Measurements from ENCODE around the gene TAX1BP3.

Gene TAX1BP3

GRCh38 chr17:3688027-3688553, 19.7 kb upstream of the TAX1BP3 start:
- DNase-seq, result no peak

DNA sequence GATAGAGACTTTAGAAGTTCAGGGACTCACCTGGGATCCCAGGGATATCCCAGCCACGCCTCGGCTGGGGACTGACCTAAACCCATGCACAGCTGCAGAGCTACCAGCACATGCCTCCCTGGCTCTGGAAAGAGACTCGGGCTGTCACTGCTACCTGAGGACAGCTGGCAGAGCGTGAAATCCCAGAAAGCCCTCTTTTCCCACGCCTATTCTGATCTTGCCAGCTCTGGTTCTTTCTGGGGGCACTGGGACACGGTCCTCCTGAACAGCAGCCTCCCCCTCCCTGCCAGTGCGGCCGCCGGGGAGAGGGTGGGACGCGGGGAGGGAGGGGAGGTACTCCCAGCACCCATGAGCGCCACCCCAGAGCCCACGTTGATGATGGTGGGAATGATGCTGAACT, 16.8 kb upstream of the TAX1BP3 start:
- DNase-seq, result no peak

GRCh38 chr17:3683054-3683511, 14.7 kb upstream of the TAX1BP3 start:
- DNase-seq, result no peak

DNA sequence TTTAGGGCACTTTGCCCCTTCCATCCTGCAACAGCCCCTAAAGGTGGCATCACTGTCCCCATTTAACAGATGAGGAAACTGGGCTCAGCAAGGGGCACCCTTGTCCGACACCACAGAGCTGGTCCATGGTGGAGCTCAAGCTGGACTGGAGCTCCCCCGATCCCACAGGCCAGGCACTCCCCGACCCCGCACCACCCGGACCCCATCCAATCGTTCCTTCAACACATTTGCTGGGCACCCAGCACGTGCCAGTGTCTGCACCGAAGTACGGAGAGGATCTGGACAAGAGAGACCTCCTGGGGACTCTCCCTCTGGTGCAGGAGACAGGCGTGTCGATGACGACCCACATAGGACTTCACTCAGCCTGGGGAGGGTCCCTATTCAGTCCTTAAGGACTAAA, 13.7 kb upstream of the TAX1BP3 start:
- no peak for DNase-seq

- no peak for DNase-seq
Observed at GRCh38 chr17:3681565-3681964, 13.2 kb upstream of the TAX1BP3 start.

GRCh38 chr17:3681057-3681456, 12.7 kb upstream of the TAX1BP3 start:
- no peak for DNase-seq

- DNase-seq, result no peak
Observed at GRCh38 chr17:3679531-3680126, 11.3 kb upstream of the TAX1BP3 start.

DNA sequence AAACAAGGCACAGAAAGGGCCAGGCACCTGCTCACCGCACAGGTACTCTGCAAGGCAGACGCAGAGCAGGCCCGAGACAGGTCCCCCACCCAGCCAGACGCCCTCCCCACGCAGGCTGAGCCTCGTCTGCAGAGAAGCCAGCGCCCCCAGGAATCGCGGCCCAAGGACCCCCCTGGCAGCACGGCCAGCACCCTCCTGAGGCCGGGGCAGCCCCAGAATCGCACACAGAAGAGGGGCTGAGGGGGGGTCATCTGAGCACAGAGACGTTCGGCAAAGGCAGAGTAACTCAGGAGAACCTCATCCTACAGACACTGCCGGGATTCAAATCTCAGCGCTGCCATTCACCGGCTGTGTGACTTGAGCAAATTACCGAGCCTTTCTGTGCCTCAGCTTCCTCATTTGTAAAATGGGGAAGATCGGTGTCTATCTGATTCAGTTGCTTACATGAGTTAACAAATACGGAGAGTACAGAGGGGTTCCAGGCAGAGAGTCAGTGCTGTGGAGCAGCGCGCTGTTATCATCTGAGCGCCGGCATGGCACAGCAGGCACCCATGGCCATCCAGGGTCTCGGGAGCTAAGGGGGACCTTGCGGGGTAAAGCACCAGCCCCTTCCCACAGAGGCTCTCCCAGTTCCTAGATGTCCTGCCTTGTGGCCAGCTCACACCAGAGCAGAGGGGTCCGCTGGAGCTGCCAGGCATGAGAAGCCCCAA, 10.6 kb upstream of the TAX1BP3 start:
- DNase-seq, result no peak

- DNase-seq, result no peak
Observed at GRCh38 chr17:3678095-3678820, 9.9 kb upstream of the TAX1BP3 start.

GRCh38 chr17:3675886-3676285, 7.5 kb upstream of the TAX1BP3 start:
- no peak for DNase-seq

DNA sequence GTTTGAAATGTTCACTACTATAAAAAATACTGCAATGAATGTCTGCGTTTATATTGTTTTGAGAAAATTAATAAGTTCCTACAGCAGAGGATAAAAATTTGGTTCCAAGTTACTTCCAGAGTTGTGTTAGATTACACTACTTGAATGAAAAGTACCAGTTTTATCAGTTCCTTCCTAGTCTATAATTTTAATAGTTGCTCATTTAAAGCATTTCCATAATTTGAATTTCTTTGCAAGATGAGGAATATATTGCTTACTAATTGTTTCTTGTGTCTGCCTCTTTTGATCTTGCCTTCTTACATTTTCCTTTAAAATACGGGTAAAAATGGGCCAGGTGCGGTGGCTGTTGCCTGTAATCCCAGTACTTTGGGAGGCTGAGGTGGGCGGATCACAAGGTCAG, 4.2 kb upstream of the TAX1BP3 start:
- DNase-seq, result no peak

DNA sequence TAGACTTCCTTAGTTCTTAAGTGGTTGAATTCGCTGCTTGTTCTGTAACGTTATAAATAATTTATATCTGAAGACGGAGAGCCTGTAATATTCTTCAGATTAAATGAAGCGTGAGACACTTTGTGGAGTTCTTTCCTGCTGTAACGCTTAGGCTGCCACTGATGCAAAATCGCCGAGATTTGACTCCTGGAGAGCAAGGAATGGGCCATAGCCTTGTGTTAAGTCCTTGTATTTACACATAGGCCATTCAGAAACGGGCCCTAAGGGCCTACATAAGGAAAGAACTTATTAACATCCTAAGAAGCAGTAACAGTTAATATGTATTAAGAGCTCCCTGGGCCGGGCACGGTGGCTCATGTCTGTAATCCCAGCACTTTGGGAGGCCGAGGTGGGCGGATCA, 1.2 kb upstream of the TAX1BP3 start:
- DNase-seq, result no peak

DNA sequence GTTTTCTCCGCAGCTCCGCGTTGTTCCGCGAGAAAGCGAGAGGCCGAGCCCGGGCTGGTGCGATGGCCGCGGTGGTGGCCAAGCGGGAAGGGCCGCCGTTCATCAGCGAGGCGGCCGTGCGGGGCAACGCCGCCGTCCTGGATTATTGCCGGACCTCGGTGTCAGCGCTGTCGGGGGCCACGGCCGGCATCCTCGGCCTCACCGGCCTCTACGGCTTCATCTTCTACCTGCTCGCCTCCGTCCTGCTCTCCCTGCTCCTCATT, 638 bp upstream of the TAX1BP3 start:
- no peak for DNase-seq

DNA sequence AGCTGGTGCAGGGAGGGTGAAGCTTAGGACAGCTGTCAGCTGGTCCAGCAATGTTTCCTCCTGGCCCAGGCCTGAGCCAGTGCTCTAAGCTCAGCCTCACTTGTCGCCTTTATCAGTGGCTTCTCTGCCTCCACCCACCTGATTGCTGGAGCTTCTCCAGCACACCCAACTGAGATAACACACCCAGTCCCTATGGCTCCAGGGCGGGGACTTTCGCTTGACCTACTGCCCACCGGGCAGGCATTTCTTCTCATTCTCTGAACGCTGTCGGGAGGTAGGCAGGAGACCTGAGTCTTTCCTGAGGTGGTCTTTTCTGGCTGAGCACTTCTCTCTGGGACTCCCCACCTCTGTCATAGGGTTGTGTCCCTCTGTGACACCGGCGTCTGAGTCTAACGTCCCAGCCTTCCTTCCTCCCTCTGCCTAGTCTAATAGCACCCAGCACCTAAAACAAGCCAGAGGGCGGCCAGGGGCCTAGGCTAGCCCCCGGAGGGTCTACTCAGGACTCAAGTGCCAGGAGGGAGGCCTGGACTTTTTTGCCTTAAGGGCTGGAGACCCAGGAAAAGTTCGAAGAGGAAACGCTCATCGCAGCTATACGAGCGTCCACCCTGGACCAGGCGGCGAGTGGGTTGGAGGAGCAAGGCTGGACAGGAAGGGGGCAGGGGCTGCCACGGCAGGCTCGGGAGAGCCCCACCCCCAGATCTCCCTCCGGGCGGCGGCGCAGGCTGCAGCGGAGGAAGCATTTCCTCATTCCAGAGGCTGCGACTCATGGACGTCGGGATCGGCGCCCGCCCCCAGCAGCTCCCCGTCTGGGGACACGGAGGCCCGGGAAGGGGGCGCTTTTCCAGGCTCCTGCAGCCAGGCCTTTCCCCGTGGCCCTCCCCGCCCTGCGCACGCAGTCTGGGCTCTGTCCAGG, 756 bp downstream of the TAX1BP3 start:
- no peak for DNase-seq

DNA sequence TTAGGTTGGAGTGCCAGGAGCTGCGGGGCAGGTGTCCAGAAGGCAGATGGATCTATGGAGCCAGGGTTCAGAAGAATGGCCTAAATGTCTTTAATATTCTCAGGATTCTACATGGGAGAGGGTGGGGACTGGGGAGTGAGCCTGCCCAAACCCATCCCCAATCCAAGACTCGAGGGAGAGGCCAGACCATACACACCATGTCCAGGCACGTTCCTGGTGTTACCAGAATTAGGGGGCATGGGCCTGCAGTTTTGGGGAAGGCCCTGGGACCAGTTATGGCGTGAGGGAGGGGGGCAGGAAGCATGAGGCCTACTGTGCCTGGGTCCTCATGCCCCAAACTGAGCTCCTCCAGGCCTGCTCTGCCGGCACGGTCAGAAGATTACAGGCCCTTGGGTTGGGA, 1.9 kb downstream of the TAX1BP3 start:
- DNase-seq, result no peak

- no peak for DNase-seq
Observed at GRCh38 chr17:3665834-3666233, 2.5 kb downstream of the TAX1BP3 start.

- no peak for DNase-seq
Observed at GRCh38 chr17:3663102-3664011, 5.0 kb downstream of the TAX1BP3 start.

- DNase-seq, result no peak
Observed at GRCh38 chr17:3660311-3660891, 8.0 kb downstream of the TAX1BP3 start.

- no peak for DNase-seq
Observed at GRCh38 chr17:3659541-3660111, 8.8 kb downstream of the TAX1BP3 start.

DNA sequence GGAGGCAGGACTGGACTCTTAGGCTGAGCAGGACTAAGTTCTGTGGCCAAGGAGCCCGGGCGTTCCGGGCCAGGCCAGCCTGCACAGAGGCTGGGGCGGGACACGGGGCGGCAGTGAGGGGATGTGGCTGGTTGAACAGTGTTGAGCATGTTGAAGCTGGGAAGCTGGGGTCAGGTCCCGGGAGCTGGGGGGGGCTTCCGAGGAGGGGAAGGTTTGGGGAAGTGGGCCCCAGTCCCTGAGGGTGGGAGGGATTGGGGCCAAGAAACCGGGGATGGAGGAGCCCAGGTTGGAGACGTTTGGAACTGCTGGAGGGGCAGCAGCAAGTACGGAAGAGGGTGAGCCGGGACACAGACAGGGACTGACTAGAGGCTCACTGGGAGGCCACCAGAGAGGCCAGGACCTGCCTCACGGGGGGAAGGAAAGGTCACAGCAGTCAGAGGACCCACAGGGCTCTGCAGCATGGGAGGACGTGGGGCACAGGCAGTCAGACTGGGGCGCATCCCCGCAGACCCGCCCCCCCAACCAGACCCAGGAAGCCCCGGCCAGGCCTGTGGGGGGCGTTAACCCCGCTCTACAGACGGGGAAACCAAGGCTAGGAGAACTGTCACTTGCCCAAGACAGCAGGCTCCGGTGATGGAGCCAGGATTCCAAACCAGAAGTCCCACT, 9.5 kb downstream of the TAX1BP3 start:
- no peak for DNase-seq
